Common myeloid progenitor, CD34-positive (primary cell): ENCODE measurements around the gene SORBS1.

Experiments
- CTCF ChIA-PET: fragments of 350-600 bp; sonication (Branson Sonifier 250); formaldehyde crosslinking; loops from one replicate; lab custom pipeline; 2021; ENCODE audit warnings: antibody characterized with exemption; lab: Charles Lee
- POLR2A ChIA-PET: fragments of 350-600 bp; sonication (Branson Sonifier 250); formaldehyde crosslinking; loops from one replicate; lab custom pipeline; 2021; ENCODE audit warnings: antibody characterized with exemption; lab: Charles Lee
- DNase-seq, 3 donors: peaks; one replicate each; pipeline versions ENCODE4 v3.0.0 to v3.0.0-alpha.2; 2013
- H3K27ac ChIP-seq, 2 experiments: 1 replicate in 1 of 2; 2 replicates in 1 of 2; pipeline ENCODE4 v1.7.0; 2013; ENCODE audit warnings: inconsistent platforms in 2 of 2, low read length in 2 of 2, mild to moderate bottlenecking in 2 of 2, low read depth in 1 of 2, moderate library complexity in 1 of 2; ENCODE audit not compliant: severe bottlenecking in 2 of 2, insufficient read depth in 1 of 2, poor library complexity in 1 of 2
- H3K27me3 ChIP-seq, 5 experiments: replicated peaks in 2 of 5; 1 replicate in 3 of 5; 2 replicates in 2 of 5; pipeline versions ENCODE4 v1.6.1 to v1.7.0; 2013; ENCODE audit warnings: low read length in 4 of 5, mild to moderate bottlenecking in 2 of 5, moderate library complexity in 2 of 5, inconsistent platforms in 1 of 5; ENCODE audit not compliant: insufficient read depth in 5 of 5, control insufficient read depth in 4 of 5
- H3K36me3 ChIP-seq, 4 experiments: 1 replicate in 2 of 4; 2 replicates in 2 of 4; pipeline versions ENCODE4 v1.6.1 to v1.7.0; 2013; ENCODE audit warnings: low read length in 3 of 4, control low read depth in 1 of 4, mild to moderate bottlenecking in 1 of 4; ENCODE audit not compliant: control insufficient read depth in 4 of 4, insufficient read depth in 4 of 4
- H3K4me1 ChIP-seq, 4 experiments: 1 replicate in 3 of 4; 2 replicates in 1 of 4; pipeline versions ENCODE4 v1.6.1 to v1.7.1; 2013; ENCODE audit warnings: low read length in 3 of 4, mild to moderate bottlenecking in 3 of 4, control low read depth in 1 of 4, inconsistent platforms in 1 of 4, moderate library complexity in 1 of 4; ENCODE audit not compliant: control insufficient read depth in 4 of 4, insufficient read depth in 4 of 4; ENCODE audit errors: control extremely low read depth in 1 of 4
- H3K4me3 ChIP-seq, 7 experiments: 1 replicate in 4 of 7; 2 replicates in 3 of 7; pipeline versions ENCODE4 v1.5.1 to v1.7.0; 2013; ENCODE audit warnings: mild to moderate bottlenecking in 7 of 7, low read length in 6 of 7, moderate library complexity in 6 of 7, inconsistent platforms in 2 of 7, low read depth in 2 of 7, control low read depth in 1 of 7; ENCODE audit not compliant: insufficient read depth in 4 of 7, control insufficient read depth in 1 of 7; ENCODE audit errors: extremely low read depth in 1 of 7
- H3K9me3 ChIP-seq, 5 experiments: 1 replicate in 4 of 5; 2 replicates in 1 of 5; pipeline versions ENCODE4 v1.6.1 to v1.7.1; 2013; ENCODE audit warnings: low read length in 4 of 5, mild to moderate bottlenecking in 2 of 5, inconsistent platforms in 1 of 5, low read depth in 1 of 5, moderate library complexity in 1 of 5; ENCODE audit not compliant: control insufficient read depth in 4 of 5, insufficient read depth in 2 of 5; ENCODE audit errors: control extremely low read depth in 1 of 5
- WGBS: methylation state at CpG from one replicate; pipeline ENCODE4 v1.1.5; 2013; ENCODE audit not compliant: insufficient coverage; 5-methylcytosine and 5-hydroxymethylcytosine counted together

SORBS1 gene

DNA sequence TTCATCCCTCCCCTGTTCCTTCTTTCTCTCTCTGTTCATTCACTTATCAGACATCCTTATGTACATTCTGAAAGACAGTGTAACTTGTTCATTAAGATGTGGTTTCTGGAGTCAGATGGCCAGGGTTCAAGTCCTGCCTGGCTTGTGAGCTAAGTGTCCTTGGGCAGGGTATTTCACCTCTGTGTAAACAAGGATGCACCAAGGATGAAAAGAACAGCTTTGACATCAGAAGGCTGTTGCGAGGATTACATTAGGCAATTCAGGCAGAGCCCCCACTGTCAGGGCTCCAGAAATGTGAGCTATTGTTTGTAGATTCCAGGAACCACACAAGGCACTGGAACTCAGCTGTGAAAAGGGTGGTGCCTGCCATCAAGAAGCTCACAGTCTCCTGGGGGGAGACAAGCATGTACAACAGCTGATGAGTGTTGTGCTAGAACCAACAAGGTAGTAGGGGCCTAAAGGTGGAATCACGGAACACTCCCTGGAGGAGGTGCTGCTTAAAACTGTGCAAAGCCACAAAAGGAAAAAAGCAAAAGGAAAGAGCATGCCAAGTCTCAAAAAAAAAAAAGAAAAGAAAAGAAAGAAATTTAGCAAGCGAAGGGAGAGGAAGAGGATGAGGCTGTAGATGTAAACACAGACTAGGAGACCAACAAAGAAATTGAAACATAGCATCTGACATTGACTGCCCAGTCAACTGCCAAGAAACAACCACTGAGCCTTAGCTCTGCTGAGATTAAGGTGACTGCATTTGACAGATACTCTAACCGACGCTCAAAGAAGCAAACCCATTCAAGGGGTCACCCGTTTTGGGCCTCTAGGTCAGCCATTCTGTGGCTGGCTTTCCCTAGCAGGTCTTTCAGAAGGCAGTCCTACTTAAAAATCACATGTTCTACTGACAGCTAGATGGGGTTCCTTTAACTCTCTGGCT, 282.8 kb downstream of the SORBS1 start:
- Histone ChIP-seq H3K27ac (no peak overlapping the region), H3K27me3 (no peaks in the 10 kb centered on the region), H3K4me1 (peaks cover 0 to 12% (median 4%) of the 10 kb centered on the region in 4 experiments), H3K4me3 (no peak overlapping the region), H3K9me3 (no peaks in the 10 kb centered on the region), H3K36me3 (no peaks in the 10 kb centered on the region)
- CTCF ChIA-PET = interaction anchor here (0.7 to 2.3 kb wide), 7 partner anchors 10 to 84 kb away, joined by 3 to 10 read pairs (median 4); partner anchors contain the start of gene PDLIM1
- DNase-seq = no peak
- POLR2A ChIA-PET = interaction anchor here (0.7 kb wide), 1 partner anchor 11 kb away, joined by 3 read pairs; no protein-coding TSS in a partner anchor
- 98% methylated on average over 5 of the region's 6 CpGs for WGBS

DNA sequence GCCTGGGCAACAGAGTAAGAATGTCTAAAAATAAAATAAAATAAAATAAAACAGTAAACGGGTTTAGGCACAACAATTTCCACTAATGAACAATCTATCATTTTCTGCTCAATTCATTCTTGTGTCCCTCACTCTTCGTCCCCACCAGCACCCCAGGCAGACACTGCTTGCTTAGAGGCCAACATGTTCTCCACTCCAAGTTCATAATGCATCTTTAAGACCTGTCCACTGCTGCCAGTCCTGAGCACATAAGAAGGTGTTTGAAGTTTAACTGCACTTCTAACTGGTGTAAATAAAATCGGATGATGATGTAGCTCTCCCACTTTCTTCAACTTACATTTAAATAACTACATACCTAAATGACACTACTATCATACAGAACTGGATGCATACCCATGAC, 283.6 kb downstream of the SORBS1 start:
- Histone ChIP-seq H3K27me3 (no peaks in the 10 kb centered on the region), H3K4me1 (peaks cover 0 to 12% (median 5%) of the 10 kb centered on the region in 4 experiments), H3K36me3 (no peaks in the 10 kb centered on the region), H3K27ac (no peak overlapping the region), H3K9me3 (no peaks in the 10 kb centered on the region), H3K4me3 (no peak overlapping the region)
- POLR2A ChIA-PET = interaction anchor here (0.7 kb wide), 1 partner anchor 916 kb away, joined by 3 read pairs; no protein-coding TSS in a partner anchor
- CTCF ChIA-PET = interaction anchor here (0.6 to 2.3 kb wide), 5 partner anchors 11 to 85 kb away, joined by 3 to 10 read pairs (median 4); no protein-coding TSS in a partner anchor
- no peak for DNase-seq
- WGBS = 100% methylated on average over 2 of the region's 3 CpGs

DNA sequence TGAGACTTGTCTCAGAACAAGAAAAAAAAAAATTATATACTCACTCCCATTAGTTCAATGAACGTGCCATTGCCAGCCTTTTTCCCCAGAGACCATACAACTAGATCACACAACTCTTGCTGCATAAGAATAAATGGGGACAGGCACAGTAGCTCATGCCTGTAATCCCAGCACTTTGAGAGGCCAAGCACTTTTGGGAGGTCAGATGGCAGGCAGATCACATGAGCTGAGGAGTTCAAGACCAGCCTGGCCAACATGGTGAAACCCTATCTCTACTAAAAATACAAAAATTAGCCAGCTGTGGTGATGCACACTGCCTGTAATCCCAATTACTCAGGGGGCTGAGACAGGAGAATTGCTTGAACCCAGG, 284.0 kb downstream of the SORBS1 start:
- H3K4me3 ChIP-seq = no peak overlapping the region
- H3K9me3 ChIP-seq = no peaks in the 10 kb centered on the region
- WGBS = 88% methylated on average over 1 of the region's 1 CpG
- H3K27me3 ChIP-seq = no peaks in the 10 kb centered on the region
- ChIA-PET CTCF (interaction anchor here (0.6 to 1.6 kb wide), 4 partner anchors 31 to 85 kb away, joined by 3 to 6 read pairs (median 4); no protein-coding TSS in a partner anchor), POLR2A (interaction anchor here (0.7 kb wide), 1 partner anchor 916 kb away, joined by 3 read pairs; no protein-coding TSS in a partner anchor)
- H3K27ac ChIP-seq = no peak overlapping the region
- no peak for DNase-seq
- no peaks in the 10 kb centered on the region for H3K36me3 ChIP-seq
- H3K4me1 ChIP-seq = peaks cover 0 to 12% (median 5%) of the 10 kb centered on the region in 4 experiments

DNA sequence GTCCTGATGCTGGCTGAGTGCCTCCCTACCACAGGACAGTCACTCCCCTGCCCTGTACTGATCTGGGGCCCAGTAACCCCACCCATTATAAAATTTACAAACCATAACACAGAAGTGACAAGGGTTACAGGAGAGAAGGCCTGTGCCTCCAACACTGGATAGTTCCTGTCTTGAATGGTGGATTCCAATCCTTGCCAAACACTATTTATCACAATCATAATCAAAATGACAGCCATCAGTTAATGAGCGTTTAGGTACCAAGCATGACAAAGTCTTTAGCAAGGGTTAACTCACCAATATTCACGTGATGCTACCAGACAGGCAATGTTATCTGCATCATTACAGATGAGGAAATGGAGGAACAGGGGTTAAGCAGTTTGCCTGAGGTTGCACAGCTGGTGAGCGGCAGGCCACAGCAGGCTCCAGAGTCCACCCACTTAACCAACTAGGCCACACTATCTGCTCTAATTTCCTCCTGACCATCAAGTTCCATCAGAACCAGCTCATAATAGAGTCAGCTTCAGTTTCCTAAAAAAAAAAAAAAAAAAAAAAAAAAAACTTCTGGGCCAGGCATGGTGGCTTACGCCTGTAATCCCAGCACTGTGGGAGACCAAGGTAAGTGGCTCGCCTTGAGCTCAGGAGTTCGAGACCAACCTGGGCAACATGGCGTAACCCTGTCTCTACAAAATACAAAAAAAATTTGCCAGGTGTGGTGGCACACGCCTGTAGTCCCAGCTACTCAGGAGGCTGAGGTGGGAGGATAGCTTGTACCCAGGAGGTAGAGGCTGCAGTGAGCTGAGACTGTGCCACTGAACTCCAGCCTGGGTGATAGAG, 284.6 kb downstream of the SORBS1 start:
- H3K4me3 ChIP-seq = no peak overlapping the region
- H3K27me3 ChIP-seq = no peaks in the 10 kb centered on the region
- peak in 2 of 3 donors; percentile 51 to 77 for DNase-seq
- peak overlapping the region in 1 of 2 experiments; percentile 14 for H3K27ac ChIP-seq
- POLR2A ChIA-PET = interaction anchor here (0.6 to 0.7 kb wide), 3 partner anchors 26 to 915 kb away, joined by 3 to 6 read pairs (median 4); no protein-coding TSS in a partner anchor
- peaks cover 0 to under 1% (median 0%) of the 10 kb centered on the region in 4 experiments for H3K36me3 ChIP-seq
- peaks cover 0 to 12% (median 5%) of the 10 kb centered on the region in 4 experiments for H3K4me1 ChIP-seq
- WGBS = 75% methylated on average over 5 of the region's 8 CpGs
- CTCF ChIA-PET = interaction anchor here (0.6 to 1.6 kb wide), 4 partner anchors 16 to 154 kb away, joined by 3 to 4 read pairs (median 3); no protein-coding TSS in a partner anchor
- H3K9me3 ChIP-seq = no peaks in the 10 kb centered on the region

DNA sequence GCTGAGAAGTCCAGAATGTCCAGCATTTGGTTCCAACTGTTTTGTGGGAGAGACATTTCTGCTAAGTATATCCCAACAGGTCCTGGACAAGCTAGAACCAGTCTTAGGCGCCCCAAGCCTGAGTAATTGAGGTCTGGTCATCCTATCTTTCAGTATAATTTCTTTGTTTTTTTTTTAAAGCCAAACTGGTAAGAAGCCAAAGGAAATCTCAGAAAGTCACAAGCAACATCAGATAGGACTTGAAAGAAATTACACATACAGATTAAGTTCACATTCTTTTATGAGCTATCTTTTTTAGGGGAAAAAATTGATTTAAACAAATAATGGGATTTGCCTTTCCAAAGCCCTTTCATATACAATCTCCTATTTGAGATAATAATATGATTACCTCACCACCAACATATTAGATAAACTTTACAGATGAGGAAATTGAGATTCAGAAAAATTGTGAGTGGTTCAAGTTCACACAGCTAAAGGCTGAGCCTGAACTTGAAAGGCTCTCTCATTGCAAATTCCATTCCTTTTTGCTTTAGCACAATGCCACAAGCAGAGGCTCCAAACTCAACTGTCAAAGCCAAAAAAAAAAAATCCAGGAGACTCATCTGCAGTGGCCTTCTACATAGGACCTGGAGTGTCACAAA, 285.3 kb downstream of the SORBS1 start:
- no peaks in the 10 kb centered on the region for H3K27me3 ChIP-seq
- CTCF ChIA-PET = interaction anchor here (1.6 kb wide), 1 partner anchor 15 kb away, joined by 3 read pairs; no protein-coding TSS in a partner anchor
- H3K27ac ChIP-seq = no peak overlapping the region
- POLR2A ChIA-PET = no interaction called here
- no peaks in the 10 kb centered on the region for H3K9me3 ChIP-seq
- DNase-seq = no peak
- H3K36me3 ChIP-seq = peaks cover 0 to 4% (median 1%) of the 10 kb centered on the region in 4 experiments
- 100% methylated on average over 1 of the region's 1 CpG for WGBS
- peaks cover 0 to 12% (median 5%) of the 10 kb centered on the region in 4 experiments for H3K4me1 ChIP-seq
- H3K4me3 ChIP-seq = no peak overlapping the region
